Skin of body (tissue), 2 donors: ENCODE data around the gene CAPN12. TPM values are rescaled to one million over a fixed set of nuclear protein-coding genes. Genes with fewer than 3 reads are reported as not detected.

Source experiments
- DNase-seq: peaks from one replicate; lab custom pipeline; 2025; lab: John Stamatoyannopoulos, UW
- total RNA-seq: library from RNA; depleted of rRNA; stranded (reverse); fragments of >200 nt; gene quantifications from one replicate; pipeline ENCODE4 v1.2.3, GENCODE V29; 2014

Gene CAPN12
- total RNA-seq, 1 donor from 2014 or later = 6.0 TPM

DNA sequence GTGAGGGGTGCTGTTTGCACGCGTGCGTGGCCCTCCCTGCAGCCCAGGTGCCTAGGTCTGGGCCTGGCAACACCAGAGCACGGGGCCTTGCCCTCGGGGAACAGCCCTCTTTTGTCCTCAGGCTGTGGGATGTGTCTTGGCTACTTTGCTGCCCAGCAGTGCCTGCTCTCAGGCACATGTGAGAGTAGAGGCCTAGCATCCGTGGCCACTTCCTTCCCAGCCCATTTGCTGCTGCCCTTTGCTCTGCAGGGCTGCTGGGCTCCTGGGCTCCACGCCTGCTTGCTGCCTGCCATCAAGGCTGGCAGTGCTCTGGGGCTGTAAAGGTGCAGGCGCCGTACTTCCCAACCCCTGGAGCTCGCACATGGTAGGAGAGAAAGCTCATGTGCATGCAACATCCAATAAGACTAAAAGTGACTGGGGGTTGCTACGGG, 46.6 kb downstream of the CAPN12 start:
- no peak for DNase-seq

DNA sequence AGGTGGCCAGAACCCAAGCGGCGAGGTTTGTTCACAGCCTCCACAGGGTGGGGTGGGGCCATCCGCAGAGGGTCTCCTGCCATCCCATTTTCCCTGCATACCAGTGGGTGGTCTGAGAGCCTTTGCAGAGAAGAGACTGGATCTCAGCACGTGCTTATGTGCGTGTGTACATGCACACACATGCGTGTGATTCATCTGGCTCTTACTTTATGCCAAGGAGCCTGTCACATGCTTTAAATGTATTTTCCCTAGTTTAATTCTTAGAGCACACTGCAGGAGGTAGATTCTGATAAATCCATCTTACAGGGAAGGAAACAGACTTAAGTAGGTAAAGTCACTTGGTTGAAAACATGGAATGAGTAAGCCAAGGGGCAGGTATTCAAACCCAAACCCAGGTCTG, 47.1 kb downstream of the CAPN12 start:
- no peak for DNase-seq

DNA sequence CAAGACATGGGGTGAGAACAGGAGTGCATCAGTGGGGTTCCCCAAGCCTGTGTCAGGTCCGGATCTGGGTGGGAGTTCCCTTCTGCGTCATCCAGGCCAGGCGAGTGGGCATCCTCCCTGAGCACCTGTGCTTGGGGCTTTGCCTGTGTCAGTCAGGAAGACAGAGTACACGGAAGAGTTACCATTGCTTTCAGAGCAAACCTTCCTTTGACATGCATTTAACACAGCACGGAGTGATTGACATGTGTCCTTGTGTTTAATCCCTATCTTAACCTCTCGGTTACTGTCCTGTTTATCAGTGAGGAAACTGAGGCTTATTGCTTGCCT, 47.6 kb downstream of the CAPN12 start:
- no peak for DNase-seq

DNA sequence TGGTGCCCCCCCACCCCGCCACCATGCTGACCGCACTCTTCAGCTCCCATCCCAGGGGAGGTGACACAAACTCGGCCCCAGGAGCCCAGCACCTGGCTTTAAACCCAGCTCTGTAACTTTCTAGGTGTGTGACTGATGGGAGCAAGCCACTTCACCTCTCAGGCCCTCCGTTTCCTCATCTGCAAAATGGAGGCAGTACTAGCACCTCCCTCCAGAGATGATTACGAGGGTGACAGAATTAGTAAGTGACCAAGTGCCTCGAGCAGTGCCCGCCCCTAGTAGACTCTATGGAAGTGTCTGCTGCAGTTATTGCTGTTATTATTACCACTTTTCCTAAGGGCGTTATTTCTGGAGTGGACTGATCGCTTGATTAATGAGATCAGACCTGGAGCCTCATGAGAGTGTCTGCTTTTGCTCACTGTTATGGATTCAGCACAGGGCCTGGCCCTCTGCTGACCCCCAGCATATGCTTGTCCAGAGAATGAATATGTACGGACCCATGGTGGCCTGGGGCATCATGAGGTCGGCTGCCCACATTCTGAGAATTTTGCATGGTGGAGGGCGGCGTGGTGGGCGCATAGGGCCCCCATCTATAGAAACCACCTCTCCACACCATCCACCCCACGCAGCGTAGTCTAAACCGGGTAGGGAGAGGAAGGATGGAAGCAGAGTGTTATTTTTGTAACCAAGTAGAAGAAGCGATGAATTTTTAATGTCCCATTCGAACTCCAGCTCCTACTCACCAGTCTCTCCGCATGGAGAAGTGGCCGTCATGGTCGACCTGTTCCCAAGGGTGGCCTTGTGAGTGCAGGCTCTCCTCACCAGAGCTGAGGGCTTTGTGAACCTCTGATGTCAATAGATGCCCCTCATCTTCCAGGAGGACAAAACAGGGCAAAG, 48.2 kb downstream of the CAPN12 start:
- no peak for DNase-seq

DNA sequence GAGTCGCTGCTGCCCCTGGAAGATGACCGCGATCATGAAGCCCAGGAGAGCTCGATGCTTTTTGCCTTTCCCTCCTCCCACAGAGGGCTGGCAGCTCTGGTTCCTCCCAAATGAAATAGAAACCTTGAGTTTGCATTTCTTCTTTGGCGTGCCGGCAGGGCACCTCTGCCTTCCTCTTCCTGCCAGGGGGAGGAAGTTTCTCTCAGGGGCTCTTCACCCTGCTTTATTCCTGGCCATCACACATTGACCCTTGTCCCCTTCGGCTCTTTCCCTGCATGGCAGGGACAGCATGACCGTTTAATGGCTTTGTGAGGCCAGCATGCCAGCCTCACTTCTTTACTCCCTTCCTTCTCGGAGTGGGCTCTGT, 49.0 kb downstream of the CAPN12 start:
- DNase-seq = no peak

DNA sequence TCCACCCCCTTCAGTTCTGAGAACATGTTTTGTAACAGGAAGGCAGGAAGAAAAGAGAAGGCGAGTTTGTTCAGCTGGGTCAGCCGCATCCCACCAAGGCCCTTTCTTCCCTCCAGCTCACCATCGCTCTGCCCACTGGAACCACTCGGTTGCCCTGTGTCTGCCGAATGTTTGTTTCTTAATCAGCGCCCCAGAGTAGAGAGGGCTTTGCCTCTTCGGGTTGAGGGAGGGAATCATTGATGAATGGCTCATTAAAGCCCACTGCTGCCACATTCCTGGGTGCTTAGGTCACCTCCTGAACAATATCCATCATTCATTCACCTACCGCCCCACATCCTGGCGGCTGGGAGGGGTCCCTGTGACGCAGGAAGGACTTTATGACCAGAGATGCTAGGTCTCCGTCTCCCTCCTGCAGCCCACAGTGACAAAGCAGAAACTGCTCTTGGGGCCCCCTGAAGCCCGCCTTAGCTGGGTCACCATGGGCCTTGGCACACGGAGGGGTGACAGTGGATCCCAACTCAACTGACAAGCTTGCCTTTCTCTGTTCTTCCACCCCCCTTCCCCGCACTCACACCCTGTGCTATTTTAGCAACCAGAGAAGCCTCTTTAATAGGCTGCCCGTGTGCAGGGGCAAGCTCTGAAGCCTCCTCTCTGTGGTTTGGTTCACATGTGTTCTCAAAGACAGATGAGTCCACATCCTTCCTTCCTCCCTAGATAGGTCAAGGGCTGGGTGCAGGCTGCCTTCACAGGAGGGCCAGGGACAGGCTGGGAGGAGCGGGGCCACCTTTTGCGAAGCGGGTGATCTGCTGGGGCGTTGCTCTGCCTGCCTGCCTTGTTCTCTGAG, 50.7 kb downstream of the CAPN12 start:
- peak; percentile 43 for DNase-seq

DNA sequence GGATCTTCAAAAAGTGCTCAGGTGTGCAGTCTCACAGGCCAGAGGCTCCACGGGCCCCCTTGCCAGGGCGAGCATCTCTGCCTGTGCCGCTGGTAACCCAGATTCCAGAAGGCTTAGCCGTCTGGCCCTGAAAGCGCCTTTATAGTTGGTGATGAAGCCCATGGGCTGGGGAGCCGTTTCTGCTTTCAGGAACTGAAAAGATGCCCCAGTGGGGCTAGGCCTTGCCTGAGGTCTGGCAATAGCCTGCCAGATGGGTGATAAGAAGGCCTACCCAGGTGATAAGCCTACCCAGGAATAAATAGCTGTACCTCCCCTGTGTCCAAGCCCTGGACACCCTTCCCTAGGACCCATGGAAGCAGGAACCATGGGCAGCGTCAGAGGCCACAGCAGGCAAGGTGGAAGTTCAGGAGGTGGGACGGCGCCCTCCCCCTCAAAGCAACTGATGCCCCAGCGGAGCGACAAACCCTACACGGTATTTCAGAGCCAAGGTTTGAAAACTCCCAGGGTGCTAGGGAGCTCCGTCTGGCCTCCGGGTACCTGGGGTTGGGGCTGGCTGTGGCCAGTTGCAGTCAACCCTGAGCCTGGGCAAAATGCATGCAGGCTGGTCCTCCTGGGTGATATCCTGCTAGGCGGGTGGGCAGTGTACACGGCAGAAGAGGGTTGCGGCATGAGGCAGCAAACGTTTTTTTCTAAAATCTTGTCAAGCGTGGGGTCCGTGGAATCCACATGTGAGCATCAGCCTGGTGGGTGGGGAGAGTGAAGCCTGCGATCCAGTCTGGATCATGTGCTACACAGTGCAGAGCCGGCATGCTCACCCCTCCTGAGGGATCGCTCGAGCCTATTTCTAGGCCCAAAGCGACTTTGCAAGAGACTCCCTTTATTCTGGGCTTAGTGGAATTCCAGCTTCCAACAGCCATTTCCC, 51.6 kb downstream of the CAPN12 start:
- DNase-seq = no peak

DNA sequence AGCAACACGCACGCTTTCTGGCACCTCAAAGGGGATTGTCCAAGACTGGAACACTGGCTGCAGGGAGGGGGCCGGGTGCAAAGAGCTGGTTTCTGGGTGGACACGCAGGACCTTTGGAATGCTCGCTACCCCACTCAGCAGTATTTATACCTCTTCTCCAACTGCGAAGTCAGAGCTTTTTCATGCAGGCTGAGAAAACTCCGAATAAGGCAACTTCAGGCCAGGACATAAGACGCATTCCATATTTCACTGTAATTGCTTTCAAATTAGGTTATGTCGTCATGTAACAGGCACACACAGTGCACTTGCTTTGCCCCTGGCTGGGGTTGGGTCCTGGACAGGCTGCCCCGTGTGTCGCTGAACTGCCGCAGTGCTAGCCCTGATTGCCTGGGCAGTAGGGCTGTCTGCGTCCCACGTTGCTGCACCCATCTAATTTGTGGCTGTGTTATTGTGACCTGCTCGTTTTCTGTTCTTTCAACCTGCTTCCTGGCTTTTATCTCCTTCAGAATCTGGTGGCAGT, 52.3 kb downstream of the CAPN12 start:
- DNase-seq = no peak

DNA sequence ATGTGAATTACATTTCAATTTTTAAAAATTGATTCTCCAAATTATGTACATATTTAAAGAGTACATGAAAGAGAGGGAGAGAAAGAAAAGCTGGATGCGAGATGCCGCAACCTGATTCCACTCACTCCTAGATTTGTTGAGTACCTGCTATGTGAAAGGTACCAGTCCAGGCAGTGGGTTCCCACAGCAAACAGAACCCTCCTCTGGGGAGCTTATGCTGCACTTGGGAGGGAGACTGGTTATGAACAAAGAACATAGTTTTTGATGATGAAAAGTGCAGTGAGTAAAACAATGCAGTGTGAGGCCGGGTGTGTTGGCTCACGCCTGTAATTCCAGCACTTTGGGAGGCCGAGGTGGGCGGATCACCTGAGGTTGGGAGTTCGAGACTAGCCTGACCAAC, 53.4 kb downstream of the CAPN12 start:
- DNase-seq = no peak

DNA sequence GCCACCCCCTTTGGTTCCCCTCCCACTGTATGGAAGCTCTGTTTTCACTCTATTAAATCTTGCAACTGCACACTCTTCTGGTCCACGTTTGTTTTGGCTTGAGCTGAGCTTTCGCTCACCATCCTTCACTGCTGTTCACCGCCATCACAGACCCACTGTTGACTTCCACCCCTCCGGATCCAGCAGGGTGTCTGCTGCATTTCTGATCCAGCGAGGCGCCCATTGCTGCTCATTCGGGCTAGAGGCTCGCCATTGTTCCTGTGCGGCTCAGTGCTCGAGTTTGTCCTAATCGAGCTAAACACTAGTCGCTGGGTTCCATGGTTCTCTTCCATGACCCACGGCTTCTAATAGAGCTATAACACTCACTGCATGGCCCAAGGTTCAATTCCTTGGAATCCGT, 54.1 kb downstream of the CAPN12 start:
- DNase-seq = no peak

DNA sequence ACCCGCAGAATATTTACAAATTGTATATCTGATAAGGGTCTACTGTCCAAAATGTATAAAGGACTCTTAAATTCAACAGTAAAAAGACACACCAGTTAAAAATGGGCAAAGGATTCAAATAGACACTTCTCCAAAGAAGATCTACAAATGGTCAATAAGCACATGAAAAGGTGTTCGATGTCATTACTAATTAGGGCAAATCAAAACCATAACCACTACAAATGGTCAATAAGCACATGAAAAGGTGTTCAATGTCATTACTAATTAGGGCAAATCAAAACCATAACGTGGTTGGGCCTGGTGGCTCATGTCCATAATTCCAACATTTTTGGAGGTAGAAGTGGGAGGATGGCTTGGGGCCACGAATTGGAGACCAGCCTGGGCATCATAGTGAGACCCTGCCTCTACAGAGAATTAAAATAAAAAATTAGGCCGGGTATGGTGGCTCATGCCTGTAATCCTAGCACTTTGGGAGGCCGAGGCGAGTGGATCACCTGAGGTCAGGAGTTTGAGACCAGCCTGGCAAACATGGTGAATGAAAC, 56.4 kb downstream of the CAPN12 start:
- DNase-seq = no peak

DNA sequence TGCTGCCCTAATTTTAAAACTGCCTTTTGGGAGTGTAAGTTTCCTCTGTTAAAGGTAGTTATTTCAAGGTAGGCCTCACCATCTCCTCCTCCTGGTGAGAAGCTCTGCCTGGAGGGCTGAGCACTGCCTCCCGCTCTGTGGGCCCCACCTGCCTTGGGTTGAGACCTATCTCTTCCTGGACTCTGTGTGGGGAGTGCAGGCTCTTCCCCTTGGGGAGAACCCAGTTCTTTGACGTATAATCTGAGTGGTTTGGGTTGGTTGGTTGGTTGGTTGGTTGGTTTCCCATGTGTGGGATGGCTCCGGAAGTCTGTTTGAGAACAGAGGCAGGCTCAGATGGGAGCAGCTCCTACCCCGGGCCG, 57.8 kb downstream of the CAPN12 start:
- no peak for DNase-seq

DNA sequence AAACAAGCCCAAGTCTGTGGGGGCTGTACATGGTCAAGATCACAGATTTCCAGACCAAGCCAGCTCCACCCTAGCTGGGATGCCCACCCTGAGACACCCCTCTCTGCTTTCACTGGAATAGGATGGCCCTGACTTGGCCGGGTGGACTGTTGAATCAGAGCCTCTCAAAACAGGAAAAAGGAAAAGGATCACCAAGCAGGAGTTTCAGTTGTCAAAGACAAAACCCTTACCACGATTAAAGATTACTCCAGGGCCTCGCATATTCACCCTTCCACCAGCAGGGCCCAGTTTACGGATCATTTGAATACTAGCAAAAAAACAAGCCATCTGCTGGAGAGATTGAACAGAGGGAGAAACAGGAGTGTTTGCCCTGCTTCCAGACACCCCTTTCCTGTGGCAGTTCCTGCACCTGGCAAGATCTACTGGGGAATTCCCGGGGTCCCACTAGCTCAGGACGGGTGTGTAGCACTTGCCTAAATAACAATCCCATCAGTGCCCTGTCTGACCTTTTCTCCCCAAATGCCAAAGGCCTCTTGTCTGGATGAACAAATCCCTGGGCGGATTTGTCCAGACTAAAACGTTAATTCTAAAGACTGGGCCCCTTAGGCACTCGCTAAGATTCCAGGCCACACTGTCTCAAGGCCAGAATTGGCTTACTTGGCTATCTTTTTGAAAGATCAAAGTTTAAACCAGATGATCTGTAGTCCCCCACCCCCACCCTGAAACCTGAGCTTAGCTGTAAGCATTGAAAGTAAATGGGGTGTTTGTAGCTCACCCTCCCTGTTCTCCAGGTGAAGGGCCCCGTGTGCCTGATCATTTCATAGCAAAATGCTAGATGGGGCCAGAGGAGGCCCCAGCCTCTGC, 58.4 kb downstream of the CAPN12 start:
- no peak for DNase-seq

DNA sequence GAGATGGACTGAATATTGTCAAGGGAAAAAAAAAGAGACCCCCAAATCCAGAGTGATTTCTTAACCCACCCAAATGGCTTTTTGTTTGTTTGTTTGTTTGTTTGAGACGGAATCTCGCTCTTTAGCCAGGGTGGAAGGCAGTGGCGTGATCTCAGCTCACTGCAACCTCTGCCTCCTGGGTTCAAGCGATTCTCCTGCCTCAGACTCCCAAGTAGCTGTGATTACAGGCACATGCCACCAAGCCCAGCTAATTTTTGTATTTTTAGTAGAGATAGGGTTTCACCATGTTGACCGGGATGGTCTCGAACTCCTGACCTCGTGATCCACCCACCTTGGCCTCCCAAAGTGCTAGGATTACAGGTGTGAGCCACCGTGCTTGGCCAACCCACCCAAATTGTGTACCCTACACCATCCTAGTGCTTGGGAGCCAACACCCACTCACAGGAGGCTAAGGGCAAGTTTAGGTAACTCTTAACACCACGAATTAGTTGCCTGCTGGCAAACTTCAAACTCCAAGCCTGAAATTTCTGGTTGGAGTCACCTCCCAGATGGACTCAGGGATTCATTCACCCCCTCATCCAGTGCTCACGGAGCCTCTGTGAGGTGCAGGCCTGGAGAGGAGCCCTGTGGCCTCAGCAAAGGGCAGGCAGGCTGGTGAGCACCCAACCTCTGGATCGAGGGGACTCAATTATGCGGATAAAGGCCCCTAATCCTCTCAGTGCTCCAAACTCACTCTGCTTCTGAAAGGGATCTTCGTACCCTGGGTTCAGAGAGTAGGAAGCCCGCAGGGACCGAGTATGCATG, 59.2 kb downstream of the CAPN12 start:
- DNase-seq = no peak

DNA sequence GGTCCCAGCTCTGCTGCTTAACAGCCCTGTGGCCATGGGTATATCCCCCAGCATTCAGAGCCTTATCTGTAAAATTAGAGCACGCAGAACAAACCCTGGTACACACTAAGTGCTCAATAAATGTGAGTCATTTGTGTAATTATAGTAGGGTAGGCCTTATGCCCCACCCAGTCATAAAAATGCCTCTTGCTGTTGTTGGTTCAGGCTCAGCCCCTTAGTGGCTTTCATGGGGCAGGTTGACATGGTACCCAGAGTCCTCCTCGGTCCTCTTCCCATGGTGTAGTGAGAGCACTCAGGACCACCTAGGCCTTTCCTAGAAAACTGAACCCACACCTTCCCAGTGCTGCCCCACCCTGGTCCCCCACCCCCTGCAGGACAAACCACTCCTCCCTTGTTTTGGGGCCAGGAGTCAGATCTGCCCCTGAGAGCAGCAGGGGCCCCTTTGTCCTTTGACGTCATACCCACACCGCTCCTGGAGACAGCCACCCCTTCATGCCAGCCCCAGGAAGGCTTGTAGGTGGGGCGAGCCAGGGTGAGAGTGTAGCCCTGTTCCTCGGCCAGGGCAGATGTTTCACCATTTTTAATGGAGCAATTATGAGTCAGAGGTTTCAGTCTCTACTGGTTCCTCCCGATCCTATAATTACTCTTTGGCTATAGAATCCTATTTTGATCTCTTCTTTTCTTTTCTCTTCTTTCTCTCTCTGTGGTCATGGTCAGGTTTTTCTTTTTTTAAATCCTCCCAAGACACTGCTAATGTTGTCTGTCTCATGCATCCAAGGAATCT, 60.0 kb downstream of the CAPN12 start:
- DNase-seq = no peak

DNA sequence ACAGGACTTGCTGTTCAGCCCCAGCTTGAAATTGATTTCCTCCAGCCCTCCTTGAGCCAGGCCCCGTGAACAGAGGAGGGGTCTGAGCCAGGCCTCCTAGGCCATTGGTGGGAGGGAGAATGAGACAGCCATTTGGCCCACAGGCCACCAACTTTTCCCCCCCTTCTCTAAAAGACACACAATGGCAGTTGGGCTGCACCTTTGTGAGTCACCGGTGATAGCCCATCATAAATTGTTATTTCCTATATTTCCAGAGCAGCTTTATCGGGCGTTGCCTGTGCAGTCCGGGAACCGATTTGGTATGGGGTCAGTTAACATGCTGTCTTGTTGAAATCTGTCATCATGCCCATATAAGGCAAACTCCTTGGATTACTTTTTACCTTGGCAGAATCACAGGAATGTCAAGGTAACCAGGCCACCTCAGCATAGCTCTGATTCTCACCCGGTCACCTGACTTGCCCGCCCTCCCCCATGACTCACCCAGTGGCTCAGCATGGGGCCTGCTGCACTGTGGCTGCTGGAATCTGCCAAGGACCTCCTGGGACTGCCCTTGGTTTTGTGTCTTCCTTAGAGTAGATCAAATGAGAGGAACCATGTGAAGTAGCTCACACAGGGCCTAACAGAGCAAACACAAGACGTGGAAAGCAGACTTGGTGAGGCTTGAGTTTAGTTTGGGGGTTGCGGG, 60.7 kb downstream of the CAPN12 start:
- DNase-seq = no peak

DNA sequence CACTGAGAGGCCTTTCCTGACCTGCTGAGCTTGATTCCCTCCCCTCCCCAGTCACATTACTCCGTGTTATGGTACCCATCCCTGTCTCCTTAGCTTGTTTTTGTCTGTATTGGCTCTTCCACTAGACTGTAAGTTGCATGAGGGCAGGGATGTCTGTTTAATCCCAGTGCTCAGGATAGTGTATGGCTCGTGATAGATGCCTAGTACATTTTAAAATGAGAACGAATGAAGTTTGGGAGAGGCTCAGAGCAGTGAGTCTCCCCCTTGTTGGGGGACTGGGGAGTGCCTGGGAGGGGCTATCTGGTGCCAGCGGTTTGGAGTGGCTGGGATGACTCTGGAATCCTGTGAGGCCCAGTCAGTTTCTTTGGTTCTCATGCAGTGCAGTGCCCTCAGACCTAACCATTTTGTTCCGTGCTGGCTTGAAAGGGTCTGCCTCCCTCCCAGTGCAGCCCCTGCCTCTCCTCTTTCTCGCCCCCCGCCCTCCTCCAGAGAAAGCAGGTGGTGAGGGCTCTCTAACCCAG, 61.3 kb downstream of the CAPN12 start:
- DNase-seq = no peak
